ENCODE data around the gene TMC1.

TMC1 gene

DNA sequence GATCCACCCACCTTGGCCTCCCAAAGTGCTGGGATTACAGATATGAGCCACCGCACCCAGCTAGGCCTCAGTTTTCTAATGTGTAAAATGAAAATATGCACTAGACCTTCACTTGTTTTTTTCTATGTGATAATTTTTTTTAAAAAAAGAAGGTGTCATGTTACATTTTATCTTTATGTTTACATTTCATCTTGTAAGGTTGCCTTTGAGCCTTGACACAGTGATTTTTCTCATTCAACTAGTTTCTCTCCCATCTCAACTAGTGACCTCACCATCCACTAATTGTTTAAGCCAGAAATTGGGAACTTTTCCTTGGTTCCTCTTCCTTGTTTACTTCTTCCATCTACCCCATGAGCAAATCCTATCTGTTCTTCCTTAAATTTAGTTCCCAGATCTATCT lies 21.5 kb downstream of the TMC1 start:
- no peak overlapping the region for H2AK5ac ChIP-seq (ENCODE audit: low read length, severe bottlenecking)
- no peaks in the 10 kb centered on the region for H3K79me1 ChIP-seq (replicated peaks; ENCODE audit: low read length, poor library complexity, severe bottlenecking)
- H4K91ac ChIP-seq (ENCODE audit: low read length), result no peak overlapping the region
- no peak overlapping the region for H3K4ac ChIP-seq (ENCODE audit: low read depth in 1 of 2, low read length in 2 of 2)
- H2BK5ac ChIP-seq (ENCODE audit: low read depth, low read length, poor library complexity, severe bottlenecking), result no peak overlapping the region
- H2BK12ac ChIP-seq (ENCODE audit: low read length in 2 of 2), result no peak overlapping the region
- no peak overlapping the region for H3K18ac ChIP-seq (ENCODE audit: low read depth in 1 of 2, low read length in 2 of 2)
- no peak overlapping the region for H3K23ac ChIP-seq (ENCODE audit: low read length in 2 of 2)
- H3K36me3 ChIP-seq (ENCODE audit: control insufficient read depth in 1 of 2, insufficient read depth in 2 of 2, low read depth in 1 of 2, low read length in 2 of 2), result no peaks in the 10 kb centered on the region
- no peak overlapping the region for H4K8ac ChIP-seq (ENCODE audit: low read length)
- no peaks in the 10 kb centered on the region for H3K27me3 ChIP-seq (ENCODE audit: control insufficient read depth in 1 of 2, insufficient read depth in 1 of 2, low read length in 2 of 2)
- H3K27ac ChIP-seq (ENCODE audit: low read length, poor library complexity, severe bottlenecking), result no peak overlapping the region
- H2AFZ ChIP-seq (ENCODE audit: low read depth, low read length), result no peak overlapping the region
- H3K4me1 ChIP-seq (ENCODE audit: control insufficient read depth, insufficient read depth, low read depth, low read length), result peaks cover 5% of the 10 kb centered on the region
- H2BK120ac ChIP-seq (ENCODE audit: low read depth, low read length), result no peak overlapping the region
- no CpG with 5 or more reads among the region's 1 CpG for WGBS
- no peaks in the 10 kb centered on the region for H3K9me3 ChIP-seq (ENCODE audit: control insufficient read depth, low read length)
- no peak overlapping the region for H3K4me3 ChIP-seq (ENCODE audit: insufficient read depth in 1 of 2, low read depth in 1 of 2, low read length in 2 of 2)
- H3K4me2 ChIP-seq (ENCODE audit: low read length, poor library complexity, severe bottlenecking), result no peak overlapping the region
- no peak overlapping the region for H2BK15ac ChIP-seq (ENCODE audit: low read depth, poor library complexity, severe bottlenecking)
- H3K9ac ChIP-seq (ENCODE audit: low read length), result no peak overlapping the region
- H3K14ac ChIP-seq (ENCODE audit: low read length in 2 of 2), result no peak overlapping the region
- DNase-seq, result no peak

GRCh38 chr9:72551306-72551705 lies 29.9 kb downstream of the TMC1 start:
- Histone ChIP-seq H3K18ac (ENCODE audit: low read depth in 1 of 2, low read length in 2 of 2) (peak overlapping the region in 1 of 2 experiments; percentile 33), H3K4ac (ENCODE audit: low read depth in 1 of 2, low read length in 2 of 2) (no peak overlapping the region), H2BK120ac (ENCODE audit: low read depth, low read length) (peak overlapping the region; percentile 19), H4K8ac (ENCODE audit: low read length) (no peak overlapping the region), H2BK5ac (ENCODE audit: low read depth, low read length, poor library complexity, severe bottlenecking) (no peak overlapping the region), H3K4me1 (ENCODE audit: control insufficient read depth, insufficient read depth, low read depth, low read length) (peaks cover 3% of the 10 kb centered on the region), H3K9me3 (ENCODE audit: control insufficient read depth, low read length) (no peaks in the 10 kb centered on the region), H2AFZ (ENCODE audit: low read depth, low read length) (no peak overlapping the region), H3K9ac (ENCODE audit: low read length) (no peak overlapping the region), H3K27ac (ENCODE audit: low read length, poor library complexity, severe bottlenecking) (no peak overlapping the region), H3K27me3 (ENCODE audit: control insufficient read depth in 1 of 2, insufficient read depth in 1 of 2, low read length in 2 of 2) (no peaks in the 10 kb centered on the region), H2BK15ac (ENCODE audit: low read depth, poor library complexity, severe bottlenecking) (no peak overlapping the region), H3K14ac (ENCODE audit: low read length in 2 of 2) (no peak overlapping the region), H3K23ac (ENCODE audit: low read length in 2 of 2) (no peak overlapping the region), H3K4me2 (ENCODE audit: low read length, poor library complexity, severe bottlenecking) (no peak overlapping the region), H4K91ac (ENCODE audit: low read length) (no peak overlapping the region), H3K36me3 (ENCODE audit: control insufficient read depth in 1 of 2, insufficient read depth in 2 of 2, low read depth in 1 of 2, low read length in 2 of 2) (no peaks in the 10 kb centered on the region), H2AK5ac (ENCODE audit: low read length, severe bottlenecking) (no peak overlapping the region), H3K79me1 (replicated peaks; ENCODE audit: low read length, poor library complexity, severe bottlenecking) (no peaks in the 10 kb centered on the region), H3K4me3 (ENCODE audit: insufficient read depth in 1 of 2, low read depth in 1 of 2, low read length in 2 of 2) (no peak overlapping the region), H2BK12ac (ENCODE audit: low read length in 2 of 2) (no peak overlapping the region)
- 100% methylated on average over 2 of the region's 2 CpGs for WGBS
- no peak for DNase-seq

DNA sequence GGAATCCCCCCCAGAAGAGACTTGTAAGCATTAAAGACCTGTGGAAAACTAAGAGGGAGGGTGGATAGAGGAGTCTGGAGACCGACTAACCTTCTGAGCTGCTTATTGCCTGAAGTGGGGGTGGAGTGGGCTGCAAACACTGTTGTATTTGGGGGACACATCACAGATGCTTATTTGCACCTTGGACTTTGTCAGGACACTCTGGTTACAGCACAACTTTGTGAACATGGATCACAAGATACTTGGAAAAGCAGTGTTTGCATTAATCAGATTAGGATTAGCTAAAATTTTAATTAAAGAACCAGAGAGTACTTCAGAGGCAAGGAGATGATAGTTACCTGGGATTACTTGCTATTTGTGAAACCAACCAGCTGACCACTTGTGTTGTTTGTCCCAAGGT lies 30.9 kb downstream of the TMC1 start:
- H3K79me1 ChIP-seq (replicated peaks; ENCODE audit: low read length, poor library complexity, severe bottlenecking), result no peaks in the 10 kb centered on the region
- H3K27ac ChIP-seq (ENCODE audit: low read length, poor library complexity, severe bottlenecking), result no peak overlapping the region
- no peak overlapping the region for H4K91ac ChIP-seq (ENCODE audit: low read length)
- no peak overlapping the region for H2BK15ac ChIP-seq (ENCODE audit: low read depth, poor library complexity, severe bottlenecking)
- 31% methylated on average over 1 of the region's 1 CpG for WGBS
- H2BK120ac ChIP-seq (ENCODE audit: low read depth, low read length), result no peak overlapping the region
- no peak overlapping the region for H3K4ac ChIP-seq (ENCODE audit: low read depth in 1 of 2, low read length in 2 of 2)
- no peak overlapping the region for H3K4me2 ChIP-seq (ENCODE audit: low read length, poor library complexity, severe bottlenecking)
- no peak overlapping the region for H3K9ac ChIP-seq (ENCODE audit: low read length)
- H3K27me3 ChIP-seq (ENCODE audit: control insufficient read depth in 1 of 2, insufficient read depth in 1 of 2, low read length in 2 of 2), result no peaks in the 10 kb centered on the region
- DNase-seq, result no peak
- no peak overlapping the region for H2AFZ ChIP-seq (ENCODE audit: low read depth, low read length)
- no peak overlapping the region for H2BK12ac ChIP-seq (ENCODE audit: low read length in 2 of 2)
- no peak overlapping the region for H4K8ac ChIP-seq (ENCODE audit: low read length)
- H3K23ac ChIP-seq (ENCODE audit: low read length in 2 of 2), result no peak overlapping the region
- no peaks in the 10 kb centered on the region for H3K9me3 ChIP-seq (ENCODE audit: control insufficient read depth, low read length)
- H3K18ac ChIP-seq (ENCODE audit: low read depth in 1 of 2, low read length in 2 of 2), result no peak overlapping the region
- H3K14ac ChIP-seq (ENCODE audit: low read length in 2 of 2), result no peak overlapping the region
- no peak overlapping the region for H2BK5ac ChIP-seq (ENCODE audit: low read depth, low read length, poor library complexity, severe bottlenecking)
- peak overlapping the region; percentile 64 for H2AK5ac ChIP-seq (ENCODE audit: low read length, severe bottlenecking)
- H3K4me3 ChIP-seq (ENCODE audit: insufficient read depth in 1 of 2, low read depth in 1 of 2, low read length in 2 of 2), result no peak overlapping the region
- no peaks in the 10 kb centered on the region for H3K36me3 ChIP-seq (ENCODE audit: control insufficient read depth in 1 of 2, insufficient read depth in 2 of 2, low read depth in 1 of 2, low read length in 2 of 2)
- H3K4me1 ChIP-seq (ENCODE audit: control insufficient read depth, insufficient read depth, low read depth, low read length), result peaks cover 3% of the 10 kb centered on the region

GRCh38 chr9:72554221-72554641 lies 32.8 kb downstream of the TMC1 start:
- no peak overlapping the region for H2AFZ ChIP-seq (ENCODE audit: low read depth, low read length)
- no peak overlapping the region for H2BK12ac ChIP-seq (ENCODE audit: low read length in 2 of 2)
- H3K79me1 ChIP-seq (replicated peaks; ENCODE audit: low read length, poor library complexity, severe bottlenecking), result no peaks in the 10 kb centered on the region
- H3K23ac ChIP-seq (ENCODE audit: low read length in 2 of 2), result no peak overlapping the region
- no peak overlapping the region for H2BK120ac ChIP-seq (ENCODE audit: low read depth, low read length)
- H4K91ac ChIP-seq (ENCODE audit: low read length), result no peak overlapping the region
- no peak overlapping the region for H3K18ac ChIP-seq (ENCODE audit: low read depth in 1 of 2, low read length in 2 of 2)
- H3K14ac ChIP-seq (ENCODE audit: low read length in 2 of 2), result no peak overlapping the region
- no peak overlapping the region for H2BK5ac ChIP-seq (ENCODE audit: low read depth, low read length, poor library complexity, severe bottlenecking)
- no peak overlapping the region for H3K4ac ChIP-seq (ENCODE audit: low read depth in 1 of 2, low read length in 2 of 2)
- 15% methylated on average over 2 of the region's 3 CpGs for WGBS
- H3K4me3 ChIP-seq (ENCODE audit: insufficient read depth in 1 of 2, low read depth in 1 of 2, low read length in 2 of 2), result no peak overlapping the region
- no peaks in the 10 kb centered on the region for H3K27me3 ChIP-seq (ENCODE audit: control insufficient read depth in 1 of 2, insufficient read depth in 1 of 2, low read length in 2 of 2)
- H4K8ac ChIP-seq (ENCODE audit: low read length), result no peak overlapping the region
- H3K9ac ChIP-seq (ENCODE audit: low read length), result peak overlapping the region; percentile 66
- no peak overlapping the region for H2AK5ac ChIP-seq (ENCODE audit: low read length, severe bottlenecking)
- peaks cover 3% of the 10 kb centered on the region for H3K4me1 ChIP-seq (ENCODE audit: control insufficient read depth, insufficient read depth, low read depth, low read length)
- peak overlapping the region; percentile 82 for H3K27ac ChIP-seq (ENCODE audit: low read length, poor library complexity, severe bottlenecking)
- H3K36me3 ChIP-seq (ENCODE audit: control insufficient read depth in 1 of 2, insufficient read depth in 2 of 2, low read depth in 1 of 2, low read length in 2 of 2), result no peaks in the 10 kb centered on the region
- peak; percentile 52 for DNase-seq
- no peak overlapping the region for H2BK15ac ChIP-seq (ENCODE audit: low read depth, poor library complexity, severe bottlenecking)
- no peak overlapping the region for H3K4me2 ChIP-seq (ENCODE audit: low read length, poor library complexity, severe bottlenecking)
- H3K9me3 ChIP-seq (ENCODE audit: control insufficient read depth, low read length), result no peaks in the 10 kb centered on the region

Data from mesenchymal stem cell (in vitro differentiated cells and primary cell).